ENCODE measurements around the gene C1R.

The C1R gene

GRCh38 chr12:7042842-7043241 lies 49.4 kb downstream of the C1R start:
- no peaks in the 10 kb centered on the region for H3K36me3 ChIP-seq (ENCODE audit: control insufficient read depth in 2 of 2, insufficient read depth in 1 of 2, low read length in 2 of 2)
- no peak overlapping the region for H3K27ac ChIP-seq (ENCODE audit: extremely low read depth, low read depth, low read length)
- 0 out of 2 replicates have a peak, but pooled peaks cover 3% of the 10 kb centered on the region for H3K4me1 ChIP-seq (ENCODE audit: control insufficient read depth, insufficient read depth, low read length)
- H3K9me3 ChIP-seq (ENCODE audit: control insufficient read depth, insufficient read depth, low read depth, low read length): no peaks in the 10 kb centered on the region
- ChIA-PET POLR2A (interaction anchor here (0.8 to 2.5 kb wide), 2 partner anchors 99 to 174 kb away, joined by 3 to 7 read pairs; partner anchors contain the start of genes C12orf57 and RNU7-1), CTCF (interaction anchor here (0.6 to 3.1 kb wide), 15 partner anchors 10 to 360 kb away, joined by 3 to 15 read pairs (median 5); partner anchors contain the start of genes C12orf57, C1RL and RNU7-1)
- no peak overlapping the region for H3K4me3 ChIP-seq (ENCODE audit: low read depth, low read length)
- TF ChIP-seq ZBTB20 (tag by site-specific recombination; IDR thresholded peaks at IDR 0.05): peak; percentile 57; the same call in 1 of the 2 replicates
- TF ChIP-seq ZNF837 (tag by site-specific recombination; IDR thresholded peaks at IDR 0.05): no peak
- TF ChIP-seq ZSCAN23 (tag by site-specific recombination; IDR thresholded peaks at IDR 0.05): no peak
- no peak for TF ChIP-seq ZNF426 (tag by site-specific recombination; IDR thresholded peaks at IDR 0.05)
- no peak for TF ChIP-seq ZNF394 (tag by site-specific recombination; IDR thresholded peaks at IDR 0.05; ENCODE audit: borderline replicate concordance)
- TF ChIP-seq ZBTB44 (tag by site-specific recombination; IDR thresholded peaks at IDR 0.05): no peak
- TF ChIP-seq ZNF544 (tag by site-specific recombination; IDR thresholded peaks at IDR 0.05): no peak
- no peak for TF ChIP-seq ZNF600 (tag by site-specific recombination; IDR thresholded peaks at IDR 0.05)
- TF ChIP-seq ZNF138 (tag by site-specific recombination; IDR thresholded peaks at IDR 0.05; ENCODE audit: borderline replicate concordance): no peak
- TF ChIP-seq ZNF510 (tag by site-specific recombination; IDR thresholded peaks at IDR 0.05; ENCODE audit: insufficient replicate concordance): no peak
- TF ChIP-seq IKZF3 (tag by site-specific recombination; IDR thresholded peaks at IDR 0.05): peak; percentile 60; the same call in 1 of the 2 replicates
- TF ChIP-seq PBX3 (CRISPR knock-in tag; IDR thresholded peaks at IDR 0.05): no peak
- TF ChIP-seq ZNF654 (tag by site-specific recombination; IDR thresholded peaks at IDR 0.05; ENCODE audit: low read depth): peak; percentile 84
- no peak for TF ChIP-seq ZNF529 (tag by site-specific recombination; IDR thresholded peaks at IDR 0.05; ENCODE audit: insufficient replicate concordance)
- TF ChIP-seq YY1 (tag by site-specific recombination; IDR thresholded peaks at IDR 0.05): no peak
- no peak for TF ChIP-seq ZFP69B (tag by site-specific recombination; IDR thresholded peaks at IDR 0.05)
- no peak for TF ChIP-seq ZNF248 (tag by site-specific recombination; IDR thresholded peaks at IDR 0.05)
- no peak for TF ChIP-seq ZNF747 (tag by site-specific recombination; IDR thresholded peaks at IDR 0.05)
- TF ChIP-seq ZNF354C (tag by site-specific recombination; IDR thresholded peaks at IDR 0.05; ENCODE audit: borderline replicate concordance, low read depth): no peak
- no peak for TF ChIP-seq ZNF449 (tag by site-specific recombination; IDR thresholded peaks at IDR 0.05)
- peak; percentile 67 for TF ChIP-seq ZNF341 (tag by site-specific recombination; IDR thresholded peaks at IDR 0.05; ENCODE audit: low read depth)
- no peak for TF ChIP-seq ZEB2 (tag by site-specific recombination; IDR thresholded peaks at IDR 0.05)
- TF ChIP-seq ZNF391 (tag by site-specific recombination; IDR thresholded peaks at IDR 0.05; ENCODE audit: borderline replicate concordance, low read depth): no peak
- no peak for TF ChIP-seq ZBTB10 (tag by site-specific recombination; IDR thresholded peaks at IDR 0.05)
- no peak for TF ChIP-seq OVOL3 (tag by site-specific recombination; IDR thresholded peaks at IDR 0.05)
- no peak for TF ChIP-seq HOXD13 (CRISPR knock-in tag; IDR thresholded peaks at IDR 0.05; ENCODE audit: borderline replicate concordance)
- TF ChIP-seq PRDM10 (tag by site-specific recombination; IDR thresholded peaks at IDR 0.05): peak; percentile 34; the same call in 1 of the 2 replicates
- TF ChIP-seq SALL2 (tag by site-specific recombination; IDR thresholded peaks at IDR 0.05; ENCODE audit: borderline replicate concordance): no peak
